Measurements from ENCODE around the gene MRI1. TPM values are rescaled to one million over a fixed set of nuclear protein-coding genes. Genes with fewer than 3 reads are reported as not detected.

The MRI1 gene
- total and polyA plus RNA-seq, 10 of the 15 experiments (the other 5 are each of a cell fraction or from before 2014, with no cell fraction given) = 5.4 to 50.3 (median 28.3) TPM

DNA sequence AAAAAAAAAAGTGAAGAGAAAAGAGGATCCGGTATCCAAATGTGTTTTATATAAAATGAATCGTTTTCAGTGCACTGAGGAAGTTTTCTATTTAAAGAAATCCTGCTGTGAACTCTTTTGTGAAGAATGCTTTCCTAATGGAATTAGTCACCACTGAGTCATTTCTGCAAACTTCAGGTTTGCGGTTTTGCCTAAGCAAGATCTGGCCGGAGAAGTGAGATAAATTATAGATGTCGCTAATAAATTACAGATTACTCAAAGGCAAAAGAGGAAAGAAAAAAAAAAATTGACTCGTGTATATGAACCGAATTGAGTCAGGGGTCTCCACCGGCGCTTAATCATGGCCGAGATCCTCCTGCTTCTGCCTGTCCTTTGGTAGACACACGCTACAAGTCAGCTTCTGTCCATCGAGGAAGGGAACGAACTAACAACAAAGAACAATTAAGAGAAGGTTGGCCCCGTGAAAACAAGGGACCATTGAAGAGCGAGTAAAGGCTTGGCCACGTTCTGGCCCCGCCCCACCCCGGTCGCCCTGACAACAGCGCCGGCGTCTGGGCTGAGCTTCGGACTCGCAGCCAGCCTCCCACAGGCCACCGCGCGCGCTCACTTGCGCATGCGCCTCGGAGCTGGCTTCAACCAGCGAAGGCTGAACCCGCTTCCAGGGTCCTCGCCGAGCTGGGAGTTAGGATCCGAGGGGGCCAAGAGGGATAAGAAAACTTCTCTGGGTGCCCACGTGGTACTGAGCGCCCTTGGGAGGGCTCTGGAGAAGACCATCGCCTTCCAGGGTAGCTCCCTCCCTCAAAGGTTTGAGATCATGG, 33.0 kb upstream of the MRI1 start (continued):
- TF ChIP-seq, protein P1, sequence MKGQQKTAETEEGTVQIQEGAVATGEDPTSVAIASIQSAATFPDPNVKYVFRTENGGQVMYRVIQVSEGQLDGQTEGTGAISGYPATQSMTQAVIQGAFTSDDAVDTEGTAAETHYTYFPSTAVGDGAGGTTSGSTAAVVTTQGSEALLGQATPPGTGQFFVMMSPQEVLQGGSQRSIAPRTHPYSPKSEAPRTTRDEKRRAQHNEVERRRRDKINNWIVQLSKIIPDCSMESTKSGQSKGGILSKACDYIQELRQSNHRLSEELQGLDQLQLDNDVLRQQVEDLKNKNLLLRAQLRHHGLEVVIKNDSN (IDR thresholded peaks at IDR 0.05; ENCODE audit: borderline replicate concordance, extremely low read length, insufficient read depth, low read depth, low read length) = no peak
- TF ChIP-seq, protein P2, sequence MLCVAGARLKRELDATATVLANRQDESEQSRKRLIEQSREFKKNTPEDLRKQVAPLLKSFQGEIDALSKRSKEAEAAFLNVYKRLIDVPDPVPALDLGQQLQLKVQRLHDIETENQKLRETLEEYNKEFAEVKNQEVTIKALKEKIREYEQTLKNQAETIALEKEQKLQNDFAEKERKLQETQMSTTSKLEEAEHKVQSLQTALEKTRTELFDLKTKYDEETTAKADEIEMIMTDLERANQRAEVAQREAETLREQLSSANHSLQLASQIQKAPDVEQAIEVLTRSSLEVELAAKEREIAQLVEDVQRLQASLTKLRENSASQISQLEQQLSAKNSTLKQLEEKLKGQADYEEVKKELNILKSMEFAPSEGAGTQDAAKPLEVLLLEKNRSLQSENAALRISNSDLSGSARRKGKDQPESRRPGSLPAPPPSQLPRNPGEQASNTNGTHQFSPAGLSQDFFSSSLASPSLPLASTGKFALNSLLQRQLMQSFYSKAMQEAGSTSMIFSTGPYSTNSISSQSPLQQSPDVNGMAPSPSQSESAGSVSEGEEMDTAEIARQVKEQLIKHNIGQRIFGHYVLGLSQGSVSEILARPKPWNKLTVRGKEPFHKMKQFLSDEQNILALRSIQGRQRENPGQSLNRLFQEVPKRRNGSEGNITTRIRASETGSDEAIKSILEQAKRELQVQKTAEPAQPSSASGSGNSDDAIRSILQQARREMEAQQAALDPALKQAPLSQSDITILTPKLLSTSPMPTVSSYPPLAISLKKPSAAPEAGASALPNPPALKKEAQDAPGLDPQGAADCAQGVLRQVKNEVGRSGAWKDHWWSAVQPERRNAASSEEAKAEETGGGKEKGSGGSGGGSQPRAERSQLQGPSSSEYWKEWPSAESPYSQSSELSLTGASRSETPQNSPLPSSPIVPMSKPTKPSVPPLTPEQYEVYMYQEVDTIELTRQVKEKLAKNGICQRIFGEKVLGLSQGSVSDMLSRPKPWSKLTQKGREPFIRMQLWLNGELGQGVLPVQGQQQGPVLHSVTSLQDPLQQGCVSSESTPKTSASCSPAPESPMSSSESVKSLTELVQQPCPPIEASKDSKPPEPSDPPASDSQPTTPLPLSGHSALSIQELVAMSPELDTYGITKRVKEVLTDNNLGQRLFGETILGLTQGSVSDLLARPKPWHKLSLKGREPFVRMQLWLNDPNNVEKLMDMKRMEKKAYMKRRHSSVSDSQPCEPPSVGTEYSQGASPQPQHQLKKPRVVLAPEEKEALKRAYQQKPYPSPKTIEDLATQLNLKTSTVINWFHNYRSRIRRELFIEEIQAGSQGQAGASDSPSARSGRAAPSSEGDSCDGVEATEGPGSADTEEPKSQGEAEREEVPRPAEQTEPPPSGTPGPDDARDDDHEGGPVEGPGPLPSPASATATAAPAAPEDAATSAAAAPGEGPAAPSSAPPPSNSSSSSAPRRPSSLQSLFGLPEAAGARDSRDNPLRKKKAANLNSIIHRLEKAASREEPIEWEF (IDR thresholded peaks at IDR 0.05; ENCODE audit: insufficient replicate concordance, low read depth, low read length) = no peak
- peak; percentile 99 for TF ChIP-seq RUNX3 (IDR thresholded peaks at IDR 0.05; ENCODE audit: low read length)
- no peak for TF ChIP-seq MYB (IDR thresholded peaks at IDR 0.05; ENCODE audit: borderline replicate concordance, low read depth, low read length)
- no peak for TF ChIP-seq TBL1XR1 (IDR thresholded peaks at IDR 0.05; ENCODE audit: low read depth, low read length)
- TF ChIP-seq SMC3 (IDR thresholded peaks at IDR 0.05; ENCODE audit: borderline replicate concordance, low read length) = no peak
- TF ChIP-seq NR2F1 (conservative IDR thresholded peaks at IDR 0.05) = no peak
- peak; percentile 79 for TF ChIP-seq MTA2 (IDR thresholded peaks at IDR 0.05; ENCODE audit: low read depth)
- TF ChIP-seq TAF1 (IDR thresholded peaks at IDR 0.05; ENCODE audit: borderline replicate concordance, low read depth, low read length) = no peak; the same call in 1 of the 2 replicates
- peak in 1 of 2 experiments; percentile 39; a peak in 1 of 4 replicates for TF ChIP-seq BHLHE40 (IDR thresholded peaks at IDR 0.05; ENCODE audit: borderline replicate concordance in 1 of 2, low read depth in 2 of 2, low read length in 1 of 2)
- peak; percentile 89 for TF ChIP-seq IKZF1 (conservative IDR thresholded peaks at IDR 0.05)
- TF ChIP-seq, protein P3, sequence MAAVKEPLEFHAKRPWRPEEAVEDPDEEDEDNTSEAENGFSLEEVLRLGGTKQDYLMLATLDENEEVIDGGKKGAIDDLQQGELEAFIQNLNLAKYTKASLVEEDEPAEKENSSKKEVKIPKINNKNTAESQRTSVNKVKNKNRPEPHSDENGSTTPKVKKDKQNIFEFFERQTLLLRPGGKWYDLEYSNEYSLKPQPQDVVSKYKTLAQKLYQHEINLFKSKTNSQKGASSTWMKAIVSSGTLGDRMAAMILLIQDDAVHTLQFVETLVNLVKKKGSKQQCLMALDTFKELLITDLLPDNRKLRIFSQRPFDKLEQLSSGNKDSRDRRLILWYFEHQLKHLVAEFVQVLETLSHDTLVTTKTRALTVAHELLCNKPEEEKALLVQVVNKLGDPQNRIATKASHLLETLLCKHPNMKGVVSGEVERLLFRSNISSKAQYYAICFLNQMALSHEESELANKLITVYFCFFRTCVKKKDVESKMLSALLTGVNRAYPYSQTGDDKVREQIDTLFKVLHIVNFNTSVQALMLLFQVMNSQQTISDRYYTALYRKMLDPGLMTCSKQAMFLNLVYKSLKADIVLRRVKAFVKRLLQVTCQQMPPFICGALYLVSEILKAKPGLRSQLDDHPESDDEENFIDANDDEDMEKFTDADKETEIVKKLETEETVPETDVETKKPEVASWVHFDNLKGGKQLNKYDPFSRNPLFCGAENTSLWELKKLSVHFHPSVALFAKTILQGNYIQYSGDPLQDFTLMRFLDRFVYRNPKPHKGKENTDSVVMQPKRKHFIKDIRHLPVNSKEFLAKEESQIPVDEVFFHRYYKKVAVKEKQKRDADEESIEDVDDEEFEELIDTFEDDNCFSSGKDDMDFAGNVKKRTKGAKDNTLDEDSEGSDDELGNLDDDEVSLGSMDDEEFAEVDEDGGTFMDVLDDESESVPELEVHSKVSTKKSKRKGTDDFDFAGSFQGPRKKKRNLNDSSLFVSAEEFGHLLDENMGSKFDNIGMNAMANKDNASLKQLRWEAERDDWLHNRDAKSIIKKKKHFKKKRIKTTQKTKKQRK (IDR thresholded peaks at IDR 0.05; ENCODE audit: low read depth, low read length) = no peak
- no peak for TF ChIP-seq HDGF (IDR thresholded peaks at IDR 0.05)
- no peak for TF ChIP-seq NBN (IDR thresholded peaks at IDR 0.05)
- TF ChIP-seq ESRRA (IDR thresholded peaks at IDR 0.05; ENCODE audit: low read length) = 0 out of 2 replicates have a peak, but pooled peaks have one; percentile 20
- TF ChIP-seq NFIC (IDR thresholded peaks at IDR 0.05; ENCODE audit: low read depth, low read length) = peak; percentile 96
- TF ChIP-seq ASH2L (IDR thresholded peaks at IDR 0.05; ENCODE audit: borderline replicate concordance, low read depth) = no peak
- TF ChIP-seq SIN3A (IDR thresholded peaks at IDR 0.05; ENCODE audit: low read depth, low read length) = peak; percentile 95
- TF ChIP-seq FOXM1 (IDR thresholded peaks at IDR 0.05; ENCODE audit: low read depth, low read length) = peak; percentile 89; the same call in 1 of the 2 replicates
- no peak for TF ChIP-seq SMAD1 (IDR thresholded peaks at IDR 0.05; ENCODE audit: low read depth, partially characterized antibody)
